ENCODE results near the gene SLC36A4. TPM values are rescaled to one million over a fixed set of nuclear protein-coding genes. Genes with fewer than 3 reads are reported as not detected.

The SLC36A4 gene

Small RNAs within 50 kb of the gene (small RNA-seq; reads per million reads assigned to genes)
- not detected for gene AP003072.1 (ENCODE audit: low read depth)
